Measurements from ENCODE around the gene FOXJ3. TPM values are rescaled to one million over a fixed set of nuclear protein-coding genes. Genes with fewer than 3 reads are reported as not detected.
A peak's percentile ranks its signal among the peaks of the same experiment; 100 is the strongest.

FOXJ3 gene
- total and polyA plus RNA-seq, 2 of the 13 experiments (the other 11 are each of a cell fraction or from before 2014, with no cell fraction given) = 16.6 to 48.5 TPM

GRCh38 chr1:42335050-42335808 is at the start of gene FOXJ3 (continued):
- TF ChIP-seq ARHGAP35 (CRISPR knock-in tag; IDR thresholded peaks at IDR 0.05; ENCODE audit: borderline replicate concordance) = peak; percentile 70; the same call in 1 of the 2 replicates
- TF ChIP-seq RCOR2 (CRISPR knock-in tag; IDR thresholded peaks at IDR 0.05) = no peak
- no peak for TF ChIP-seq PAF1 (CRISPR knock-in tag; IDR thresholded peaks at IDR 0.05)
- TF ChIP-seq ZSCAN30 (CRISPR knock-in tag; IDR thresholded peaks at IDR 0.05) = no peak
- TF ChIP-seq HOXA7 (CRISPR knock-in tag; IDR thresholded peaks at IDR 0.05) = 0 out of 2 replicates have a peak, but pooled peaks have one; percentile 36
- TF ChIP-seq ZNF598 (CRISPR knock-in tag; IDR thresholded peaks at IDR 0.05; ENCODE audit: borderline replicate concordance) = no peak
- peak; percentile 31; the same call in 1 of the 2 replicates for TF ChIP-seq TIGD3 (CRISPR knock-in tag; IDR thresholded peaks at IDR 0.05; ENCODE audit: borderline replicate concordance)
- no peak for TF ChIP-seq NCOA1 (CRISPR knock-in tag; IDR thresholded peaks at IDR 0.05)
- TF ChIP-seq ZMYM2 (CRISPR knock-in tag; IDR thresholded peaks at IDR 0.05) = no peak
- TF ChIP-seq NFYB (CRISPR knock-in tag; IDR thresholded peaks at IDR 0.05) = peak; percentile 36; the same call in 1 of the 2 replicates
- no peak for TF ChIP-seq ZNF709 (CRISPR knock-in tag; IDR thresholded peaks at IDR 0.05)
- no peak for TF ChIP-seq ZNF101 (CRISPR knock-in tag; IDR thresholded peaks at IDR 0.05; ENCODE audit: borderline replicate concordance, low read depth)
- TF ChIP-seq SOX5 (CRISPR knock-in tag; IDR thresholded peaks at IDR 0.05; ENCODE audit: borderline replicate concordance) = peak; percentile 70
- TF ChIP-seq AFF4 (CRISPR knock-in tag; IDR thresholded peaks at IDR 0.05) = 0 out of 2 replicates have a peak, but pooled peaks have one; percentile 77
- peak; percentile 75; the same call in 1 of the 2 replicates for TF ChIP-seq GPN1 (CRISPR knock-in tag; IDR thresholded peaks at IDR 0.05; ENCODE audit: borderline replicate concordance)
- TF ChIP-seq ZFP1 (CRISPR knock-in tag; IDR thresholded peaks at IDR 0.05) = no peak
- peak; percentile 94 for TF ChIP-seq HDAC1 (CRISPR knock-in tag; IDR thresholded peaks at IDR 0.05)
- 0 out of 2 replicates have a peak, but pooled peaks have one; percentile 24 for TF ChIP-seq STAT6 (CRISPR knock-in tag; IDR thresholded peaks at IDR 0.05; ENCODE audit: borderline replicate concordance)
- TF ChIP-seq ZNF790 (CRISPR knock-in tag; IDR thresholded peaks at IDR 0.05; ENCODE audit: borderline replicate concordance) = no peak
- TF ChIP-seq ZNF724P (CRISPR knock-in tag; IDR thresholded peaks at IDR 0.05; ENCODE audit: borderline replicate concordance) = peak; percentile 92; the same call in 1 of the 2 replicates
- 0 out of 2 replicates have a peak, but pooled peaks have one; percentile 73 for TF ChIP-seq HMG20B (CRISPR knock-in tag; conservative IDR thresholded peaks at IDR 0.05)
- TF ChIP-seq ZKSCAN8 (CRISPR knock-in tag; IDR thresholded peaks at IDR 0.05; ENCODE audit: borderline replicate concordance) = peak; percentile 45; the same call in 1 of the 2 replicates
- no peak for TF ChIP-seq DNMT1 (CRISPR knock-in tag; IDR thresholded peaks at IDR 0.05)
